ENCODE results near the gene GOLGA3.

DNA sequence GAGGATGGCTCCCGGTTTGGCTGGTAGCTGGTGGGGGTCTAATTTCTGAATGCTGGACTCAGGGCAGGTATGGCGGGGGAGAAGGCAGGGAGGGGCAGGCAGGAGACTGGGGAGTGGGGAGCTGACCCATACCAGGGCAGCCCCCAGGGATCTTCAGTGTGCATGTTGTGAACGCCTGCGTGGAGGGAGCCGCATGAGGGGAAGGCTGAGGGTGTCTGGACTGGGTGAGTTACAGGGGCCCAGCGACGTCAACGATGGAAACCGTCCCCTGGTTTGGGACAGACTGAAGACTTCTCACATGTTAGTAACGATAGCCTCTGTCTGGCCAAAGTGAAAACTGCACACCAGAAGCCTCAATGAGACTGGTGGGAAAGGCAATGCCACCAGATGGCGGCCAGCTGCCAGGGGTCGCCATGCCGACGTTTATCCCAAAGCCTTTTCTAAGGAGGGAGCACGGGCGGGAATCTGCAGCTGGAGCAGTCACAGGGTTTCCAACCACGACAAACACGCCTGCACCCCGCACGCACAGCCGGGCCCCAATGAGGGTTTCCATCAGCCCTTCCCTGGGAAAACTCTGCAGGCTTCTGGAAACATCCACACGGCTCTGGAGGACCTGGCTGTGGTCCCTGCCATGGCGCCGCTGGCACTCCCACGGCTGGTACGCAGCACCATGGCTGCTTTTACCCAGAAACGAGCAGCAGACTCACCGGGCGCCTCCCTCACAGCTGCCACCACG is 104.0 kb downstream of the GOLGA3 start:
- no peak for TF ChIP-seq POU2F2 (IDR thresholded peaks at IDR 0.05; ENCODE audit: low read depth, low read length)
- TF ChIP-seq POLR2AphosphoS5 (IDR thresholded peaks at IDR 0.05; ENCODE audit: low read depth, low read length): no peak; the same call in 1 of the 2 replicates
- TF ChIP-seq SPI1 (IDR thresholded peaks at IDR 0.05; ENCODE audit: low read depth, low read length): no peak

Data from GM12891 (cell line).